Measurements from ENCODE around the gene BMP4.

The BMP4 gene

DNA sequence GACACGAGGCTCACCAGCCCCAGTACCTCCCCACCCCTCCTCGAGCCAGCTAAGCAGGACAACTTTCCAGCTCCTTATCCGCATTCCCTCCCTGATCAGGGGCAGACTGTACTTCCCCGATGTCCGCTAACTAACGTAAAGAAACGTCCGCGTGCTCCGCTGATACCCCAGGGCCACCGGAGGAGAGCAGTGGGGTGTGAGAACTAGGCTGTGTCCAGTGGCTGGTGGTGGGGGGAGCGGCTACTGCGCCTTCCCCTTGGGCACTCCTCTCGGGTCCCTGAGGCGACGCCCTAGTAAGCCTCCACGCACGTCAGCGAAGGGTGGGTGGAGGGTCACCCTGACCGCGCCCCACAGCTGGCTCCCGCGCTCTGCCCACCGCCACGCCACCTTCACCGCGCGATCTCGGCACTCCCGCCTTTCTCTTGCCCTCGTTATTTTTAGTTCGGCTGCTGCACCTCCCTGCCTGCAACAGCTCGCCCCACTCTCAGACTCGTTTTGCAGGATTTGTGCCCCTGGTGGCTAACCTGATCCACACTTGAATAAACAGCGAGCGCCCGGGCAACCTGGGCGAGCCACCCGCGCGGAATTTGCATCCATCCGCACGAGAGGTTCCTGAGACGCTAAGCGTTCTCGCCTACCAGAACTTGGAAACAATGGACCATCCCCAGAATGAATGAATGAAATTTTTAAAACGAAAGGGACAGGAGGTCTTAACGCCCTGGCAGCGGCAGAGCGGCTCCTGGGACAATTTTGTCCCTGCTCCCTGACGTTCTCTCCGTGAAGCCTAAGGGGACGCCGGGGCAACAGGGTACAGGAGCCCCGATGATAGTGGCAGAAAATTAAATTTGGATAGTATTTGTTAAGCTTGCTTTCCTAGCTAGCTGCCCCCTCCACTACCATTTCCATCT is 6.9 kb upstream of the BMP4 start:
- H3K4me3 ChIP-seq (ENCODE audit: low read depth in 1 of 2, low read length in 2 of 2) = peak overlapping the region in 1 of 2 donors; percentile 44
- H3K9me3 ChIP-seq (ENCODE audit: low read length) = no peaks in the 10 kb centered on the region
- no peak overlapping the region for H3K27ac ChIP-seq (ENCODE audit: low read depth, low read length)
- peaks cover 8% of the 10 kb centered on the region for H3K4me1 ChIP-seq (ENCODE audit: insufficient read depth, low read length)
- H3K36me3 ChIP-seq (ENCODE audit: insufficient read depth, low read length) = no peaks in the 10 kb centered on the region
- H3K27me3 ChIP-seq (ENCODE audit: control insufficient read depth in 1 of 2, insufficient read depth in 2 of 2, low read length in 2 of 2) = peaks cover 4 to 7% of the 10 kb centered on the region in 2 donors
- no peak overlapping the region for H3K9ac ChIP-seq (ENCODE audit: low read length)

DNA sequence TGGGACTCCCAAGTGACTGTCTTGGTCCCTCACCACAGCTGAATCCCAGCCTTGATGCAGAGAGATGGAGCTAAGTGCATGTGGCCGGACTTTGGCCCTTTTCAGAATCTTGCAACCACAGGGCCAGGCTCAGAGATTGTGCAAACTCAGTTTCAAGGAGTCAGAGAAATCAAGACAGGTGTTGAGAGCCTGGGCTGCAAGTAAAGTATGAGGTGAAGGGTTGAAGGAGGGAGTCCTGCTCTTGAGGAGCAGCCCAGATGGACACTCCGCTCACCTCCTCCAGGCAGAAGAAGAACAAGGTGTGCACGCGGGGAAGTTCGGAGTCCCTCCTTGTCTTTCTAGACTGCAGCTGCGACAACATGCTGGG is 6.3 kb upstream of the BMP4 start:
- Histone ChIP-seq H3K27ac (ENCODE audit: low read depth, low read length) (no peak overlapping the region), H3K27me3 (ENCODE audit: control insufficient read depth in 1 of 2, insufficient read depth in 2 of 2, low read length in 2 of 2) (peaks cover 4 to 7% of the 10 kb centered on the region in 2 donors), H3K4me3 (ENCODE audit: low read depth in 1 of 2, low read length in 2 of 2) (peak overlapping the region in 1 of 2 donors; percentile 44), H3K9me3 (ENCODE audit: low read length) (no peaks in the 10 kb centered on the region), H3K9ac (ENCODE audit: low read length) (no peak overlapping the region), H3K36me3 (ENCODE audit: insufficient read depth, low read length) (no peaks in the 10 kb centered on the region), H3K4me1 (ENCODE audit: insufficient read depth, low read length) (peaks cover 8% of the 10 kb centered on the region)

DNA sequence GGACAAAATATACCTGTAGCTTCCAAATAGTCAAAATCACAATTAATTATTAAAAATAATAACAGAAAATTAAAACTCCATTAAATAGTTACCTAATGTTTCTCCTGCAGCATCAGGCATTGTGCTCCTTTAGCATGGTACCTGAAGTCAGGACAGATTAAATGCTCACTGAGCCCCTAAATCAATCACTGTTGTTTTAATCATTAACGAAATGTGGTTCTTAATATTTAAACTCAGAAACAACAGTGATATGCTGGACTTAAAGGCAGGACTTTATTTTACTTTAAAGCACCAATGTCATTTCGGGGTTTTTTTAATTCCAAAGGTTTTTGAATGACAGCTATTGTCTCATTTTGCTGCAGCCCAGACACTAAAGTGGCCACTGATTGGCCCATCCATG is 2.0 kb upstream of the BMP4 start:
- H3K9ac ChIP-seq (ENCODE audit: low read length) = no peak overlapping the region
- peaks cover 18 to 24% of the 10 kb centered on the region in 2 donors for H3K27me3 ChIP-seq (ENCODE audit: control insufficient read depth in 1 of 2, insufficient read depth in 2 of 2, low read length in 2 of 2)
- no peak overlapping the region for H3K4me3 ChIP-seq (ENCODE audit: low read depth in 1 of 2, low read length in 2 of 2)
- peaks cover 4% of the 10 kb centered on the region for H3K4me1 ChIP-seq (ENCODE audit: insufficient read depth, low read length)
- H3K9me3 ChIP-seq (ENCODE audit: low read length) = no peaks in the 10 kb centered on the region
- H3K36me3 ChIP-seq (ENCODE audit: insufficient read depth, low read length) = no peaks in the 10 kb centered on the region
- H3K27ac ChIP-seq (ENCODE audit: low read depth, low read length) = no peak overlapping the region

- H3K4me1 ChIP-seq (ENCODE audit: insufficient read depth, low read length) = peaks cover 1% of the 10 kb centered on the region
- H3K27ac ChIP-seq (ENCODE audit: low read depth, low read length) = no peak overlapping the region
- H3K27me3 ChIP-seq (ENCODE audit: control insufficient read depth in 1 of 2, insufficient read depth in 2 of 2, low read length in 2 of 2) = peaks cover 18 to 21% of the 10 kb centered on the region in 2 donors
- no peak overlapping the region for H3K4me3 ChIP-seq (ENCODE audit: low read depth in 1 of 2, low read length in 2 of 2)
- no peaks in the 10 kb centered on the region for H3K9me3 ChIP-seq (ENCODE audit: low read length)
- no peak overlapping the region for H3K9ac ChIP-seq (ENCODE audit: low read length)
- H3K36me3 ChIP-seq (ENCODE audit: insufficient read depth, low read length) = no peaks in the 10 kb centered on the region
These were observed 1.1 kb upstream of the BMP4 start for GRCh38 chr14:53957739-53958138.

- H3K4me3 ChIP-seq (ENCODE audit: low read depth in 1 of 2, low read length in 2 of 2) = peak overlapping the region; percentile 39 to 79
- H3K4me1 ChIP-seq (ENCODE audit: insufficient read depth, low read length) = peaks cover 14% of the 10 kb centered on the region
- H3K27ac ChIP-seq (ENCODE audit: low read depth, low read length) = peak overlapping the region; percentile 88
- no peaks in the 10 kb centered on the region for H3K9me3 ChIP-seq (ENCODE audit: low read length)
- peaks cover 20 to 25% of the 10 kb centered on the region in 2 donors for H3K27me3 ChIP-seq (ENCODE audit: control insufficient read depth in 1 of 2, insufficient read depth in 2 of 2, low read length in 2 of 2)
- peaks cover under 1% of the 10 kb centered on the region for H3K36me3 ChIP-seq (ENCODE audit: insufficient read depth, low read length)
- peak overlapping the region; percentile 33 for H3K9ac ChIP-seq (ENCODE audit: low read length)
These were observed 776 bp downstream of the BMP4 start for GRCh38 chr14:53955671-53956426.

- H3K4me3 ChIP-seq (ENCODE audit: low read depth in 1 of 2, low read length in 2 of 2) = peak overlapping the region; percentile 72 to 79
- H3K4me1 ChIP-seq (ENCODE audit: insufficient read depth, low read length) = peaks cover 14% of the 10 kb centered on the region
- peaks cover 7% of the 10 kb centered on the region for H3K36me3 ChIP-seq (ENCODE audit: insufficient read depth, low read length)
- peaks cover 20 to 27% of the 10 kb centered on the region in 2 donors for H3K27me3 ChIP-seq (ENCODE audit: control insufficient read depth in 1 of 2, insufficient read depth in 2 of 2, low read length in 2 of 2)
- H3K27ac ChIP-seq (ENCODE audit: low read depth, low read length) = peak overlapping the region; percentile 88
- H3K9ac ChIP-seq (ENCODE audit: low read length) = peak overlapping the region; percentile 33
- no peaks in the 10 kb centered on the region for H3K9me3 ChIP-seq (ENCODE audit: low read length)
These were observed 1.4 kb downstream of the BMP4 start for GRCh38 chr14:53955229-53955556.

- Histone ChIP-seq H3K27ac (ENCODE audit: low read depth, low read length) (peak overlapping the region; percentile 88), H3K4me1 (ENCODE audit: insufficient read depth, low read length) (peaks cover 14% of the 10 kb centered on the region), H3K27me3 (ENCODE audit: control insufficient read depth in 1 of 2, insufficient read depth in 2 of 2, low read length in 2 of 2) (peaks cover 20 to 31% of the 10 kb centered on the region in 2 donors), H3K9ac (ENCODE audit: low read length) (peak overlapping the region; percentile 33), H3K36me3 (ENCODE audit: insufficient read depth, low read length) (peaks cover 7% of the 10 kb centered on the region), H3K4me3 (ENCODE audit: low read depth in 1 of 2, low read length in 2 of 2) (peak overlapping the region; percentile 72 to 79), H3K9me3 (ENCODE audit: low read length) (no peaks in the 10 kb centered on the region)
These were observed 1.9 kb downstream of the BMP4 start for GRCh38 chr14:53954551-53955228.

DNA sequence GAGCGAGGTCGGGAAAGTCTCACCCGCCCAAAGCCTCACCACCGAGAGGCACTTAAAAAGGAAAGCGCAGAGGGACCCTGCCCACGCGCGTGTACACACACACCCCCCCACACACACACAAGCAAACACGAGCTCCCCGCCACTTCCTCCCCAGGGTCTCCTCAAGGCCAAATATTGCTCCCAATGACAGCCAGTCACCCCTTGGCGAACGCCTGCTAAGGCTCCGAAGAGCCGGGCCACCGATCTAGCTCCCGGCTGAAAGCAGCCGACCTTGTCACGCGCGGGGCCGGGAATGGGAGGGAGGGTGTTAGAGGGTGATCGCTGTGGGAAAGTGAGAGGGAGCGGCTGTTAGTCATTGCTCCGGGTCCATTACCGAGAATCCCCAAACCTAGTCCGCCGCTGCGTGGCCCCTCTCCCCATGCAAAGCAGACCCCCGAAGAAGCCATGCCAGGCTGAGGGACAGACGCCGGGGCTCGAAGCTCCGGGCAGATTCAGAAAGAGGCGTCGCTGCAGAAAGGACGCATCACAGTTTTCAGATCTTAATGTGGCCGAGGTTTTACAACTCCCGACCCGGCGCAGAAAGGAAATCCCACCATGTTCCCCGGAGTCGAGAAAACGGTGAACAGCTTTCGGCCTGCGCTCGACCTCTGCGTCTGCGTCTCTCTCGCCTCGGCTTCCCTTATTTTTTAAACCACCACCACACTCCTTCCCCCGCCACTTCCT is 2.6 kb downstream of the BMP4 start:
- Histone ChIP-seq H3K9me3 (ENCODE audit: low read length) (no peaks in the 10 kb centered on the region), H3K27ac (ENCODE audit: low read depth, low read length) (peak overlapping the region; percentile 88), H3K4me3 (ENCODE audit: low read depth in 1 of 2, low read length in 2 of 2) (peak overlapping the region; percentile 72 to 79), H3K9ac (ENCODE audit: low read length) (peak overlapping the region; percentile 33), H3K4me1 (ENCODE audit: insufficient read depth, low read length) (peaks cover 14% of the 10 kb centered on the region), H3K27me3 (ENCODE audit: control insufficient read depth in 1 of 2, insufficient read depth in 2 of 2, low read length in 2 of 2) (peaks cover 20 to 31% of the 10 kb centered on the region in 2 donors), H3K36me3 (ENCODE audit: insufficient read depth, low read length) (peaks cover 11% of the 10 kb centered on the region)

DNA sequence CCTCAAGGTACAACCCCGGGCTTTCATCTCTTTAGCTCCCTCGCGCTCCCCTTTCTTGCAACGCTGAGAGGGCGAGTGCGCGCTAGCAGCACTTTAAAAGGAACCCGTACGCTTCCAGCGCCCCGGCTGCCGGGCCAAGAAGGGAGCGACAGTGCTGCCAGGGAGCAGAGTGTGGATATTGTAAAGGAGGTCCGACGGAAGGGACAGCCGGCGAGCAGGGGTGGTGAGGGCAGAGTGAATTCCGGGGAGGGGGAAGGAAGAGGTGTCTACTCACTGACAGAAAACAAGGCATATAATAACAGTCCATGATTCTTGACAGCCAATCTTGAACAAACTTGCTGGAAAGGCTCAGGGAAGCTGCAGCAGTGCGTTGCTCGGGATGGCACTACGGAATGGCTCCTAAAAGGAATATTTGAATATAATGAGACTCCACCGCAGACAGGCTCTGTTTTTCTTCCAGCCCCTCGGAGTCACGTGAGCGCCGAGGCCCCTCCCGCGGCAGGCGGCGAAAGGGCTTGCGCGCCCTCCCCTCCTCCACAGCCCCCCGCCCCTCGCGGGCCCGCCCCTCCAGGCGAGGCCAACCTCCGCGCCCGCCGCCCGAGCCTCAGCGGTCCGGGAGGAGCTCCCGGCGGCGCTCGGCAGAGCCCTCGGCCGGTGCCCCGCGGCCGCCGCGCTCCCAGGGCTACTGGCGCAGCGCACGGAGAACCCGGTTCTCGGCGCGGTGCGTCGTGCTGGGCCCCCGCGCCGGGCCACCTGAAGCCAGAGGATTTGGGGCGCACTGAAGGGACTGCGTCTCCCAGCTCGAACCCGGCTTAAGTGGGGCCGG is 3.4 kb downstream of the BMP4 start:
- Histone ChIP-seq H3K27ac (ENCODE audit: low read depth, low read length) (peak overlapping the region; percentile 88), H3K4me3 (ENCODE audit: low read depth in 1 of 2, low read length in 2 of 2) (peak overlapping the region; percentile 72 to 79), H3K9ac (ENCODE audit: low read length) (peak overlapping the region; percentile 11), H3K4me1 (ENCODE audit: insufficient read depth, low read length) (peaks cover 14% of the 10 kb centered on the region), H3K9me3 (ENCODE audit: low read length) (no peaks in the 10 kb centered on the region), H3K27me3 (ENCODE audit: control insufficient read depth in 1 of 2, insufficient read depth in 2 of 2, low read length in 2 of 2) (peaks cover 20 to 31% of the 10 kb centered on the region in 2 donors), H3K36me3 (ENCODE audit: insufficient read depth, low read length) (peaks cover 11% of the 10 kb centered on the region)

GRCh38 chr14:53952533-53952932 is 4.1 kb downstream of the BMP4 start:
- Histone ChIP-seq H3K27ac (ENCODE audit: low read depth, low read length) (peak overlapping the region; percentile 88), H3K9ac (ENCODE audit: low read length) (peak overlapping the region; percentile 11), H3K4me1 (ENCODE audit: insufficient read depth, low read length) (peaks cover 14% of the 10 kb centered on the region), H3K9me3 (ENCODE audit: low read length) (no peaks in the 10 kb centered on the region), H3K4me3 (ENCODE audit: low read depth in 1 of 2, low read length in 2 of 2) (peak overlapping the region; percentile 56 to 79), H3K27me3 (ENCODE audit: control insufficient read depth in 1 of 2, insufficient read depth in 2 of 2, low read length in 2 of 2) (peaks cover 20 to 31% of the 10 kb centered on the region in 2 donors), H3K36me3 (ENCODE audit: insufficient read depth, low read length) (peaks cover 11% of the 10 kb centered on the region)

Measured in muscle layer of colon (tissue), 2 donors.